OCI-LY1 (cell line): ENCODE results near the gene PPP1R7.

Experiments used
- CTCF ChIP-seq: fragments of 200-600 bp; sonication (generic), shearing (Covaris generic); IDR thresholded peaks from 2 replicates; pipeline ENCODE4 v1.5.1; 2017; ENCODE audit warnings: mild to moderate bottlenecking, antibody characterized with exemption, low read length, moderate library complexity, mixed read lengths
- EZH2 ChIP-seq: fragments of 200-600 bp; sonication (generic), shearing (Covaris generic); IDR thresholded peaks from 2 replicates; pipeline ENCODE4 v1.8.0; 2017; ENCODE audit warnings: borderline replicate concordance, mixed run types, mild to moderate bottlenecking, antibody characterized with exemption, low read length, moderate library complexity, mixed read lengths

DNA sequence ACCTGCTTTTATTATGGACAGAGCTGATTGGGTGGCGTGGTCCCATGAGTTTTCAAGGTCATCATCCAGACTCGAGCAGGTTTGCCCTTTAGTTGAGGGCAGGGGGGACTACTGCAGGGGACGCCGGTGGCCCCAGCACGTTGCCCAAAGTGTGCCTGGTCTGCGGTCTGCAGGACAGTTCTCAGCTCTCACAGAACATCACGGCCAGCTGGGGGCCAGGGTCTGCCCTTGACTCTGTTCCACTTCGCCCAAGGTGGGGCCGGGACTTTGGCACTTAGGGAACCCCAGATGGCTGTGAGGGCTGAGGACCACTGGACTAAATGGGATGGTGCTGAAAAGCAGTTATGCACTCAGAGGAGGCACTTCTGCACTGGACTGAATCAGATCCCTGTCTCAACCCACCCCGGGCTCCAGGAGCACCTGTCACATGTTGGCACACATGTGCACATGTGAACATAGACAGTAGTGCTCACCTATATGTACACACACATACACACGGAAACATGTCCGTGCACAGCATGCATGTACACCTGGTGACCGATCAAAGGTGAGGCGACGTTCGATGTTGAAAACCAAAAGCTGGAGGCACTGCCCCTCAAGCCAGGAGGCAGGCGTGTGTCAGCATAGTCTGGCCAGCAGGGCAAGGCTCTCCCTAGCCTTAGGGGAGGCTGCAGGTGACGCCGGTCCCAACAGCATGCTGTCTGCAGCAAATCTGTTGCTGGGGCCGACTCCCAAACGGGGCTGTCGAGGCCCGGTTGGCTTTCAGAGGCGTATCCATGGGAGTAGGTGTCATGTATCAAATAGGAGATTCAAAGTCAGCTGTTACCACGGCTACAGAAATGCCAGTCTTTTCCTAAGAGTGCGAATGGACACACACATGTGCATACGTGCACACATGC, 48.4 kb downstream of the PPP1R7 start:
- TF ChIP-seq CTCF (no peak), EZH2 (no peak)
